Peyer's patch (tissue), 4 donors: ENCODE measurements around the gene SPEM1.

Experiments
- POLR2A ChIP-seq, 2 donors: fragments of 450-650 bp; IDR thresholded peaks; one replicate each; pipeline ENCODE4 v1.5.1; 2017; ENCODE audit warnings: antibody characterized with exemption in 2 of 2, mild to moderate bottlenecking in 2 of 2, moderate library complexity in 2 of 2
- TF ChIP-seq, protein P1 (sequence below), 6 experiments: fragments of 450-650 bp in 4 of 6; fragments of 200-600 bp in 2 of 6; sonication (generic) in 1 of 6; IDR thresholded peaks; one replicate each; pipeline ENCODE4 v1.5.1; 2017 to 2019; ENCODE audit warnings: antibody characterized with exemption in 6 of 6, mild to moderate bottlenecking in 3 of 6, moderate library complexity in 1 of 6

DNA sequence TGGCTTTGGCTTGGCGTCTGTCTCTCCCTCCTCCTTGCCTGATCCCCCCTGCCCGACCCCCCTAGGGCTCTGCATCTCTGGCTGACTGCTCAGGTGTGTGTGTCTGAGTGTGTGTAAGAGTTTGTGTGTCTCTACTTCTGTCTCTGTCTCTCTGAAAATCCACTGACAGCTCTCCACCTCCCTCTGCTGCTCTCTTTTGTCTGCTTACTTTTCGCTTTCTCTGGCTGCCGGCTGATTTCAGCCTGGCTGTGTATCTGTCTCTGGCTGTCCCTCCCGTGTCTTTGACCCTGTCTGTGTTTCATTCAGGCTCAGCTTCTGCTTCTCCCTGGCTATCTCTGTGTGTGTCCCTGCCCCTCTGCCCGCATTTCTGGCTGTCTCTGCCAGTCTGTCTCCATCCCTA is 3.8 kb upstream of the SPEM1 start:
- TF ChIP-seq, protein P1, sequence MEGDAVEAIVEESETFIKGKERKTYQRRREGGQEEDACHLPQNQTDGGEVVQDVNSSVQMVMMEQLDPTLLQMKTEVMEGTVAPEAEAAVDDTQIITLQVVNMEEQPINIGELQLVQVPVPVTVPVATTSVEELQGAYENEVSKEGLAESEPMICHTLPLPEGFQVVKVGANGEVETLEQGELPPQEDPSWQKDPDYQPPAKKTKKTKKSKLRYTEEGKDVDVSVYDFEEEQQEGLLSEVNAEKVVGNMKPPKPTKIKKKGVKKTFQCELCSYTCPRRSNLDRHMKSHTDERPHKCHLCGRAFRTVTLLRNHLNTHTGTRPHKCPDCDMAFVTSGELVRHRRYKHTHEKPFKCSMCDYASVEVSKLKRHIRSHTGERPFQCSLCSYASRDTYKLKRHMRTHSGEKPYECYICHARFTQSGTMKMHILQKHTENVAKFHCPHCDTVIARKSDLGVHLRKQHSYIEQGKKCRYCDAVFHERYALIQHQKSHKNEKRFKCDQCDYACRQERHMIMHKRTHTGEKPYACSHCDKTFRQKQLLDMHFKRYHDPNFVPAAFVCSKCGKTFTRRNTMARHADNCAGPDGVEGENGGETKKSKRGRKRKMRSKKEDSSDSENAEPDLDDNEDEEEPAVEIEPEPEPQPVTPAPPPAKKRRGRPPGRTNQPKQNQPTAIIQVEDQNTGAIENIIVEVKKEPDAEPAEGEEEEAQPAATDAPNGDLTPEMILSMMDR (IDR thresholded peaks at IDR 0.05), result peak in 2 of 6 experiments; percentile 15 to 23
- no peak for TF ChIP-seq POLR2A (IDR thresholded peaks at IDR 0.05)
